Suprapubic skin (tissue), 4 donors: ENCODE results near the gene SPIN2A. TPM values are rescaled to one million over a fixed set of nuclear protein-coding genes. Genes with fewer than 3 reads are reported as not detected.
"Not testable (repeated sequence)": the region's sequence is repeated elsewhere in the genome, so short reads cannot be mapped to it uniquely, and the experiment has no call there.

ENCODE experiments used
- DNase-seq, 2 donors: peaks; one replicate each; pipeline ENCODE4 v3.0.0-alpha.2; 2019; ENCODE audit warnings: low spot score in 2 of 2
- H3K27ac ChIP-seq: fragments of 200-600 bp; sonication (generic); one replicate; pipeline ENCODE4 v1.5.1; 2019
- H3K27me3 ChIP-seq: fragments of 200-600 bp; sonication (generic); one replicate; pipeline ENCODE4 v1.5.1; 2019
- H3K36me3 ChIP-seq: fragments of 200-600 bp; sonication (generic); one replicate; pipeline ENCODE4 v1.5.1; 2019
- H3K4me1 ChIP-seq: fragments of 200-600 bp; sonication (generic); one replicate; pipeline ENCODE4 v1.5.1; 2019
- H3K4me3 ChIP-seq: fragments of 200-600 bp; sonication (generic); one replicate; pipeline ENCODE4 v1.5.1; 2019; ENCODE audit warnings: mild to moderate bottlenecking
- H3K9me3 ChIP-seq: fragments of 200-600 bp; sonication (generic); one replicate; pipeline ENCODE4 v1.5.1; 2019
- EP300 ChIP-seq: sonication (generic); formaldehyde crosslinking; IDR thresholded peaks from one replicate; pipeline ENCODE4 v1.6.1; 2017; ENCODE audit warnings: antibody characterized with exemption
- POLR2A ChIP-seq, 2 donors: fragments of 450-650 bp; IDR thresholded peaks; one replicate each; pipeline ENCODE4 v1.6.1; 2017; ENCODE audit warnings: antibody characterized with exemption in 2 of 2, mild to moderate bottlenecking in 2 of 2, moderate library complexity in 2 of 2
- POLR2AphosphoS5 ChIP-seq, 3 donors: sonication (generic); formaldehyde crosslinking; IDR thresholded peaks; one replicate each; pipeline ENCODE4 v1.6.1; 2017; ENCODE audit warnings: antibody characterized with exemption in 3 of 3
- WGBS: methylation state at CpG from one replicate; pipeline ENCODE4 v1.1.5; 2018; 5-methylcytosine and 5-hydroxymethylcytosine counted together
- total RNA-seq, 4 donors: library from RNA; depleted of rRNA; stranded (reverse); fragments of >200 nt; gene quantifications; one replicate each; pipeline ENCODE4 v1.1.0, GENCODE V29; 2016
- TF ChIP-seq, protein P1 (sequence below), 2 donors: fragments of 200-600 bp in 1 of 2; fragments of 450-650 bp in 1 of 2; sonication (generic) in 1 of 2; IDR thresholded peaks; one replicate each; pipeline ENCODE4 v1.5.1; 2016 to 2019; ENCODE audit warnings: antibody characterized with exemption in 2 of 2, mild to moderate bottlenecking in 1 of 2, moderate library complexity in 1 of 2

The SPIN2A gene
- total RNA-seq, 4 donors from 2014 or later, result 0.21 to 1.4 (median 0.37) TPM

DNA sequence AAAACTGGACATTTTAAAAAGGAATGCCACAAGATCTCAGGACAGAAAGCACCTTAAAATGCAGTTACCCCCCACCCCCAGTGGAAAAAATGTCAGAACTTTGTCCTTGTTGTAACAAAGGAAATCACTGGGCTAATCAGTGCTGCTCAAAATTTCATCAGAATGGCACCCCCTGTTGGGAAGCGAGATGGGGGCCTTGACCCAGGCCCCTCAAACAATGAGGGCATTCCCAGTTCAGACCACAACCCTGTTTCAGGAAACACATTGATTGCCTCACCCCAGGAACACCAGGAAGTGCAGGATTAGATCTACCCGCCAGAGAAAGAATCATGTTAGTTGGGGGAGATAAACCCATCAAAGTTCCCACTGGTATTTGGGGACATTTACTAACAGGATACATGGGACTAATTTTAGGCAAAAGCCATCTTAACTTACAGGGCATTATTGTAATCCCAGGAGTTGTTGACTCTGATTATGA is 32.2 kb downstream of the SPIN2A start:
- H3K9me3 ChIP-seq, result no peaks in the 10 kb centered on the region
- no peak overlapping the region for H3K27ac ChIP-seq
- H3K4me3 ChIP-seq, result no peak overlapping the region
- no peaks in the 10 kb centered on the region for H3K4me1 ChIP-seq
- WGBS, result 39% methylated on average over 2 of the region's 2 CpGs
- H3K27me3 ChIP-seq, result no peaks in the 10 kb centered on the region
- no peaks in the 10 kb centered on the region for H3K36me3 ChIP-seq
- TF ChIP-seq POLR2A (IDR thresholded peaks at IDR 0.05) (no peak), POLR2AphosphoS5 (IDR thresholded peaks at IDR 0.05) (no peak), EP300 (no peak)
- TF ChIP-seq, protein P1, sequence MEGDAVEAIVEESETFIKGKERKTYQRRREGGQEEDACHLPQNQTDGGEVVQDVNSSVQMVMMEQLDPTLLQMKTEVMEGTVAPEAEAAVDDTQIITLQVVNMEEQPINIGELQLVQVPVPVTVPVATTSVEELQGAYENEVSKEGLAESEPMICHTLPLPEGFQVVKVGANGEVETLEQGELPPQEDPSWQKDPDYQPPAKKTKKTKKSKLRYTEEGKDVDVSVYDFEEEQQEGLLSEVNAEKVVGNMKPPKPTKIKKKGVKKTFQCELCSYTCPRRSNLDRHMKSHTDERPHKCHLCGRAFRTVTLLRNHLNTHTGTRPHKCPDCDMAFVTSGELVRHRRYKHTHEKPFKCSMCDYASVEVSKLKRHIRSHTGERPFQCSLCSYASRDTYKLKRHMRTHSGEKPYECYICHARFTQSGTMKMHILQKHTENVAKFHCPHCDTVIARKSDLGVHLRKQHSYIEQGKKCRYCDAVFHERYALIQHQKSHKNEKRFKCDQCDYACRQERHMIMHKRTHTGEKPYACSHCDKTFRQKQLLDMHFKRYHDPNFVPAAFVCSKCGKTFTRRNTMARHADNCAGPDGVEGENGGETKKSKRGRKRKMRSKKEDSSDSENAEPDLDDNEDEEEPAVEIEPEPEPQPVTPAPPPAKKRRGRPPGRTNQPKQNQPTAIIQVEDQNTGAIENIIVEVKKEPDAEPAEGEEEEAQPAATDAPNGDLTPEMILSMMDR (IDR thresholded peaks at IDR 0.05), result no peak
- no peak for DNase-seq

DNA sequence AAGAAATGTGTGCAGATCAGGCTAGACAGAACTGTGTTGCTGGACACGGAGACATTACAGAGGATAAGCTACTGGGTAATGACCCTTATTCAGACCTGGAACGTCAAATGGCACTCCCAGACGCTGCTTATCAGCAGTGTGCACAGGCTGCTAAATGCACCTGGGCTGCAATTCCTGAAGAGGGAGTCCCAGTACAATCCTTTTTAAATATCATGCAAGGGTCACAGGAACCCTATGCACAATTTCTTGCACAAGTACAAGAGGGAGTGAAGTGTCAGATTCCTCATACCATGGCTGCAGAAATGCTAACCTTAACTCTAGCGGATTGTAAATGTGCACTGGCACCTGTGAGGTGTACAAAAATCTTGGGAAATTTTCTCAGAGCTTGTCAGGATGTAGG is 32.8 kb downstream of the SPIN2A start:
- no peak overlapping the region for H3K4me3 ChIP-seq
- no peak overlapping the region for H3K27ac ChIP-seq
- H3K4me1 ChIP-seq, result no peaks in the 10 kb centered on the region
- no peaks in the 10 kb centered on the region for H3K9me3 ChIP-seq
- H3K27me3 ChIP-seq, result no peaks in the 10 kb centered on the region
- no peaks in the 10 kb centered on the region for H3K36me3 ChIP-seq
- no peak for DNase-seq
- TF ChIP-seq POLR2A (IDR thresholded peaks at IDR 0.05) (no peak), POLR2AphosphoS5 (IDR thresholded peaks at IDR 0.05) (no peak), EP300 (no peak)
- TF ChIP-seq, protein P1 (IDR thresholded peaks at IDR 0.05), result no peak
- WGBS, result 74% methylated on average over 4 of the region's 4 CpGs

DNA sequence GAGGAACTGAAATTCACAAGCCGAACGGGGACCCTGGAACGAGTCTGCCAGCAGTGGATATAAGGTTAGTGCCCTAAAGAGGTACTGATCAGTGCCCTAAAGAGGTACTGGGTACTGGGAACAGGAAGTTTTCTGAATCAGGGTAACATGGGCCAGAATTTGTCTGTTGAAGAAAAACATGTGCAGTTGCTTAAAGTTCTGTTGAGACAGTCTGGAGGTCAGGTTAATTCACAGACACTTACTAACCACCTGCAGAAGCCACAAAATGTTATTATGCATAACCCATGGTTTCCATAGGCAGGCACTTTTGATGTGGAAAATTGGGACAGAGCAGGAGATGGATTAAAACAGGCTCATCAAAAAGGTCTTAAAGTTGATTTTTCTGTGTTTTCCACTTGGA is 33.7 kb downstream of the SPIN2A start:
- H3K36me3 ChIP-seq, result no peaks in the 10 kb centered on the region
- no peaks in the 10 kb centered on the region for H3K4me1 ChIP-seq
- DNase-seq, result no peak
- H3K27me3 ChIP-seq, result no peaks in the 10 kb centered on the region
- no peak overlapping the region for H3K4me3 ChIP-seq
- no peaks in the 10 kb centered on the region for H3K9me3 ChIP-seq
- 91% methylated on average over 3 of the region's 3 CpGs for WGBS
- no peak overlapping the region for H3K27ac ChIP-seq
- no peak for TF ChIP-seq EP300
- TF ChIP-seq POLR2AphosphoS5 (IDR thresholded peaks at IDR 0.05), result no peak
- TF ChIP-seq, protein P1 (IDR thresholded peaks at IDR 0.05), result no peak
- TF ChIP-seq POLR2A (IDR thresholded peaks at IDR 0.05), result no peak

DNA sequence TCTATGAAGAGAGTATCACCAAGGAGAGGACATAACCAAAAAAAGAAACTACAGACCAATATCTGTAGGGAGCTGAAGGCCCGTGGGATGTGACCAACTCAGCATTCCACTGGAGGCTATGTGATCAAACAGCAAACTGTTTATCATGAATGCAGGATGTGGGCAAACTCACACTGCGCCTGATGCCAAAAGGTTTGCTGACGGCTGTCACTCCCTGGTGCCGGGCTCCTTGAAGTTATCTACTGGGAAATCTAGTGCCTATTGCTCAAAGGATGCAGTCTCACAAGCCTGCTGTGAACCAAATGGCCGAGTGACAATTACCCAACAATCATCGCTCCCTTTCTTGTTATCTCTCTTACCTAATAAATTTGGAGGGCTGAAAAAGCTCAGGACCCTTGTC is 34.3 kb downstream of the SPIN2A start:
- not testable (repeated sequence) for H3K27ac ChIP-seq, DNase-seq, H3K36me3 ChIP-seq, H3K27me3 ChIP-seq, H3K4me3 ChIP-seq, H3K9me3 ChIP-seq, H3K4me1 ChIP-seq
- 79% methylated on average over 6 of the region's 6 CpGs for WGBS

Other genes with a start within 250 kb of the SPIN2A start
- 1 to 10 TPM; 1.5 to 8.5 (median 5.5) TPM for gene SPIN3, start 141.9 kb downstream of the SPIN2A start, total RNA-seq
- 10 to 100 TPM in 1 of 4 donors, 1 to 10 TPM in 3; 6.1 to 10.3 (median 8.3) TPM for gene SPIN2B, start 15.8 kb downstream of the SPIN2A start, total RNA-seq
- gene FAAH2, start 149.3 kb upstream of the SPIN2A start, total RNA-seq, result 10 to 100 TPM; 15.8 to 27.3 (median 21.5) TPM